ENCODE results near the gene TIAM1. TPM values are rescaled to one million over a fixed set of nuclear protein-coding genes. Genes with fewer than 3 reads are reported as not detected.

Gene TIAM1
- total RNA-seq, 1 donor from 2014 or later, result 17.8 TPM

- no peaks in the 10 kb centered on the region for H3K36me3 Mint-ChIP-seq (ENCODE audit: low read depth, unreplicated experiment)
- no peaks in the 10 kb centered on the region for H3K27me3 Mint-ChIP-seq (ENCODE audit: low read depth, unreplicated experiment)
- no peak overlapping the region for H3K4me2 ChIP-seq (ENCODE audit: low read length)
- H3K9me3 ChIP-seq (ENCODE audit: insufficient read depth, low read depth, low read length), result no peaks in the 10 kb centered on the region
- no peak overlapping the region for H3K27ac ChIP-seq (ENCODE audit: low read depth, low read length)
- H4K20me1 ChIP-seq (ENCODE audit: insufficient read depth, low read length), result no peaks in the 10 kb centered on the region
- no peaks in the 10 kb centered on the region for H3K36me3 ChIP-seq (ENCODE audit: insufficient read depth, low read length)
- peaks cover 8% of the 10 kb centered on the region for H3K4me1 ChIP-seq (ENCODE audit: insufficient read depth, low read length)
- TF ChIP-seq, protein P1, sequence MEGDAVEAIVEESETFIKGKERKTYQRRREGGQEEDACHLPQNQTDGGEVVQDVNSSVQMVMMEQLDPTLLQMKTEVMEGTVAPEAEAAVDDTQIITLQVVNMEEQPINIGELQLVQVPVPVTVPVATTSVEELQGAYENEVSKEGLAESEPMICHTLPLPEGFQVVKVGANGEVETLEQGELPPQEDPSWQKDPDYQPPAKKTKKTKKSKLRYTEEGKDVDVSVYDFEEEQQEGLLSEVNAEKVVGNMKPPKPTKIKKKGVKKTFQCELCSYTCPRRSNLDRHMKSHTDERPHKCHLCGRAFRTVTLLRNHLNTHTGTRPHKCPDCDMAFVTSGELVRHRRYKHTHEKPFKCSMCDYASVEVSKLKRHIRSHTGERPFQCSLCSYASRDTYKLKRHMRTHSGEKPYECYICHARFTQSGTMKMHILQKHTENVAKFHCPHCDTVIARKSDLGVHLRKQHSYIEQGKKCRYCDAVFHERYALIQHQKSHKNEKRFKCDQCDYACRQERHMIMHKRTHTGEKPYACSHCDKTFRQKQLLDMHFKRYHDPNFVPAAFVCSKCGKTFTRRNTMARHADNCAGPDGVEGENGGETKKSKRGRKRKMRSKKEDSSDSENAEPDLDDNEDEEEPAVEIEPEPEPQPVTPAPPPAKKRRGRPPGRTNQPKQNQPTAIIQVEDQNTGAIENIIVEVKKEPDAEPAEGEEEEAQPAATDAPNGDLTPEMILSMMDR (IDR thresholded peaks at IDR 0.05; ENCODE audit: insufficient read depth, low read depth, low read length), result no peak
- no peak for TF ChIP-seq EZH2 (IDR thresholded peaks at IDR 0.05; ENCODE audit: insufficient read depth, low read length)
- no peaks in the 10 kb centered on the region for H3K79me2 ChIP-seq (ENCODE audit: insufficient read depth, low read length)
- no peak overlapping the region for H3K4me3 ChIP-seq (ENCODE audit: insufficient read depth, low read depth, low read length)
- H3K27ac Mint-ChIP-seq (ENCODE audit: unreplicated experiment), result no peak overlapping the region
- no peak overlapping the region for H2AFZ ChIP-seq (ENCODE audit: low read depth, low read length)
- FAIRE-seq, result no peak
- H3K4me1 Mint-ChIP-seq (ENCODE audit: low read depth, unreplicated experiment), result peaks cover 12% of the 10 kb centered on the region
- H3K27me3 ChIP-seq (ENCODE audit: insufficient read depth, low read length), result no peaks in the 10 kb centered on the region
- H3K9me3 Mint-ChIP-seq (ENCODE audit: unreplicated experiment), result no peaks in the 10 kb centered on the region
- H3K4me3 Mint-ChIP-seq (ENCODE audit: unreplicated experiment), result no peak overlapping the region
- DNase-seq (ENCODE audit: low read depth), result no peak
- no peak overlapping the region for H3K9ac ChIP-seq (ENCODE audit: low read length)
These were observed 171.7 kb downstream of the TIAM1 start for GRCh38 chr21:31172328-31172727.

DNA sequence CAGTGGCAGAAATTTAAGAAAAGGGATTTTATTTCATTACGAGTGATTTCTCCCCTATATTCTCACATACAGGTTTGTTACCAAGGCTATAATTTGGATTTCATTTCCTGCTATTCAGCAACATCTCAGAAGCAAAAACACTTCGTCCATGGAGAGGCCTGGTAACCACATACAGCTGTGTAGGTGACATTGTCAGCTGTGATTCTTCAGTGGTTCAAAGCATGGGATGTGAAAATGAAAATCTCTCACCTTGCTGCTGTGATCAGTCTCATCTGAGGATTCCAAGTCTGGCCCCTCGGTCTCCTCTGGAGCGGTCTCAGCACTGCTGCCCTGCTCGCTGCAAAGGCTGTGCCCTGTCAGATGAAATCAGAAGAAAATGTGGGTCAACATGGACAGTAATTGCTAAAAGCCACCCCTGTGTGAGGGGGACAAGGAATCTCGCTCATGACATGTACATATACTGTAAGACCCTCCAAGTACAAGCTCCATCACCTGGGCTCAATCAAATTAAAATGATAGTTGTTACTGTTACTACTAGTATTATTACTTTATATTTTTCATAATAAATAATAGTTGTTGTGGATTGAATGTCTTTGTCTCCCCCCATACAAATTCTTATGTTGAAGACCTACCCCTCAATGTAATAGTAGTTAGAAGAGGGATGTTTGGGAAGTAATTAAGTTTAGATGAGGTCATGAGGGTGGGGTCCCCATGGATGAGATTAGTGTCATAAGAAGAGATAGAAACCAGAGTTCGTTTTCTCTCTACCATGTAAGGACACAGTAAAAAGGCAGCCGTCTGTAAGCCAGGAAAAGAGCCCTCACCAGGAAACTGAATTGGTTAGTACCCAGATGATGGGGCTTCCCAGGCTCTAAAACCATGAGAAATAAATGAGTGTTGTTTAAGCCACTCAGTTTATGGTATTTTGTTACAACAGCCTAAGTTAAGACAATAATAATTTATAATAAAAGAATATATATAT lies 179.1 kb downstream of the TIAM1 start:
- no peaks in the 10 kb centered on the region for H3K9me3 Mint-ChIP-seq (ENCODE audit: unreplicated experiment)
- H3K27me3 ChIP-seq (ENCODE audit: insufficient read depth, low read length), result no peaks in the 10 kb centered on the region
- H3K36me3 Mint-ChIP-seq (ENCODE audit: low read depth, unreplicated experiment), result peaks cover 5% of the 10 kb centered on the region
- H3K27ac Mint-ChIP-seq (ENCODE audit: unreplicated experiment), result no peak overlapping the region
- FAIRE-seq (no peak), DNase-seq (ENCODE audit: low read depth) (no peak)
- H3K4me3 ChIP-seq (ENCODE audit: insufficient read depth, low read depth, low read length), result no peak overlapping the region
- peaks cover 12% of the 10 kb centered on the region for H3K4me1 ChIP-seq (ENCODE audit: insufficient read depth, low read length)
- no peaks in the 10 kb centered on the region for H3K79me2 ChIP-seq (ENCODE audit: insufficient read depth, low read length)
- no peak overlapping the region for H3K4me3 Mint-ChIP-seq (ENCODE audit: unreplicated experiment)
- peaks cover 16% of the 10 kb centered on the region for H3K4me1 Mint-ChIP-seq (ENCODE audit: low read depth, unreplicated experiment)
- no peaks in the 10 kb centered on the region for H3K27me3 Mint-ChIP-seq (ENCODE audit: low read depth, unreplicated experiment)
- no peaks in the 10 kb centered on the region for H3K9me3 ChIP-seq (ENCODE audit: insufficient read depth, low read depth, low read length)
- H3K4me2 ChIP-seq (ENCODE audit: low read length), result no peak overlapping the region
- no peak overlapping the region for H3K27ac ChIP-seq (ENCODE audit: low read depth, low read length)
- TF ChIP-seq, protein P1 (IDR thresholded peaks at IDR 0.05; ENCODE audit: insufficient read depth, low read depth, low read length), result no peak
- no peak for TF ChIP-seq EZH2 (IDR thresholded peaks at IDR 0.05; ENCODE audit: insufficient read depth, low read length)
- H2AFZ ChIP-seq (ENCODE audit: low read depth, low read length), result no peak overlapping the region
- no peaks in the 10 kb centered on the region for H4K20me1 ChIP-seq (ENCODE audit: insufficient read depth, low read length)
- no peaks in the 10 kb centered on the region for H3K36me3 ChIP-seq (ENCODE audit: insufficient read depth, low read length)
- no peak overlapping the region for H3K9ac ChIP-seq (ENCODE audit: low read length)

DNA sequence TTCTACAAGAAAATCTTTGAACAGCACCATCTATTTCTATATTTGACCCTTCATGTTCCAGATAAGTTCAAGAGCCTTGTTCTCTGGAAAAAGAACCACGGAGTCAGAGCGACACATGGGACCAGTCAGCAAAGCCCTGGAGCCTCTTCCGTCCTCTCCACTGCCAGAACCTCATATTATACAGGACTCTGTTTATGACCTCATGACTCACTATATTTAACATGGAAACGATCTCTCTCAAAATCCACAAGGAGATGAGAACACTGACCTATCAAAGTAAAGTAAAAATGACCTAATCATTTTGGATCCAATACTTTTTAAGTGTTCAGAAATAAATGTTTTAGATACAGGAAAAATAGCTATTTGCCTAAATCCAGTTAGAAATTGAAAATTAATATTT lies 181.2 kb downstream of the TIAM1 start:
- Histone ChIP-seq H3K9me3 (ENCODE audit: insufficient read depth, low read depth, low read length) (no peaks in the 10 kb centered on the region), H3K4me3 (ENCODE audit: insufficient read depth, low read depth, low read length) (no peak overlapping the region), H3K36me3 (ENCODE audit: insufficient read depth, low read length) (no peaks in the 10 kb centered on the region), H3K27ac (ENCODE audit: low read depth, low read length) (no peak overlapping the region), H3K4me2 (ENCODE audit: low read length) (no peak overlapping the region), H2AFZ (ENCODE audit: low read depth, low read length) (no peak overlapping the region), H3K4me1 (ENCODE audit: insufficient read depth, low read length) (peaks cover 15% of the 10 kb centered on the region), H3K27me3 (ENCODE audit: insufficient read depth, low read length) (no peaks in the 10 kb centered on the region), H3K79me2 (ENCODE audit: insufficient read depth, low read length) (no peaks in the 10 kb centered on the region), H3K9ac (ENCODE audit: low read length) (no peak overlapping the region), H4K20me1 (ENCODE audit: insufficient read depth, low read length) (no peaks in the 10 kb centered on the region)
- H3K36me3 Mint-ChIP-seq (ENCODE audit: low read depth, unreplicated experiment), result peaks cover 5% of the 10 kb centered on the region
- H3K27ac Mint-ChIP-seq (ENCODE audit: unreplicated experiment), result no peak overlapping the region
- TF ChIP-seq, protein P1 (IDR thresholded peaks at IDR 0.05; ENCODE audit: insufficient read depth, low read depth, low read length), result no peak
- no peak for TF ChIP-seq EZH2 (IDR thresholded peaks at IDR 0.05; ENCODE audit: insufficient read depth, low read length)
- H3K4me1 Mint-ChIP-seq (ENCODE audit: low read depth, unreplicated experiment), result peaks cover 22% of the 10 kb centered on the region
- H3K4me3 Mint-ChIP-seq (ENCODE audit: unreplicated experiment), result no peak overlapping the region
- FAIRE-seq (no peak), DNase-seq (ENCODE audit: low read depth) (peak; percentile 56)
- no peaks in the 10 kb centered on the region for H3K9me3 Mint-ChIP-seq (ENCODE audit: unreplicated experiment)
- H3K27me3 Mint-ChIP-seq (ENCODE audit: low read depth, unreplicated experiment), result no peaks in the 10 kb centered on the region
